Activated T-cell treated with anti-CD3 and anti-CD28 coated beads for 4 hours (primary cell): ENCODE results near the gene C11orf86.
A peak's percentile ranks its signal among the peaks of the same experiment; 100 is the strongest.
"Not testable (repeated sequence)": the region's sequence is repeated elsewhere in the genome, so short reads cannot be mapped to it uniquely, and the experiment has no call there.

Experiments used
- DNase-seq: peaks from one replicate; pipeline ENCODE4 v3.0.0-alpha.2; 2020

C11orf86 gene

GRCh38 chr11:66992041-66992440, 16.9 kb downstream of the C11orf86 start:
- DNase-seq: no peak

GRCh38 chr11:66996609-66997273, 21.6 kb downstream of the C11orf86 start:
- DNase-seq: no peak

GRCh38 chr11:66999555-66999954, 24.5 kb downstream of the C11orf86 start:
- no peak for DNase-seq

- DNase-seq: no peak
These were observed 26.2 kb downstream of the C11orf86 start for GRCh38 chr11:67001332-67001731.

GRCh38 chr11:67002297-67002913, 27.3 kb downstream of the C11orf86 start:
- no peak for DNase-seq

- no peak for DNase-seq
These were observed 27.9 kb downstream of the C11orf86 start for GRCh38 chr11:67002921-67003411.

- not testable (repeated sequence) for DNase-seq
These were observed 30.1 kb downstream of the C11orf86 start for GRCh38 chr11:67005200-67005599.

- no peak for DNase-seq
These were observed 31.2 kb downstream of the C11orf86 start for GRCh38 chr11:67006029-67006884.

GRCh38 chr11:67007126-67007525, 32.0 kb downstream of the C11orf86 start:
- DNase-seq: no peak

- no peak for DNase-seq
These were observed 35.3 kb downstream of the C11orf86 start for GRCh38 chr11:67010296-67010905.

- no peak for DNase-seq
These were observed 38.5 kb downstream of the C11orf86 start for GRCh38 chr11:67013511-67014045.

- DNase-seq: no peak
These were observed 39.2 kb downstream of the C11orf86 start for GRCh38 chr11:67014343-67014742.

- no peak for DNase-seq
These were observed 39.9 kb downstream of the C11orf86 start for GRCh38 chr11:67015048-67015447.

- DNase-seq: no peak
These were observed 41.4 kb downstream of the C11orf86 start for GRCh38 chr11:67016550-67016949.

GRCh38 chr11:67020949-67021348, 45.8 kb downstream of the C11orf86 start:
- no peak for DNase-seq

GRCh38 chr11:67022341-67022933, 47.3 kb downstream of the C11orf86 start:
- DNase-seq: no peak

GRCh38 chr11:67022961-67023956, 48.2 kb downstream of the C11orf86 start, which contains the start of gene SYT12:
Gene SYT12, plus strand, starts transcription at chr11:67023134. Its CDS starts 7,011 bp downstream, at chr11:67030145.
- DNase-seq: no peak

GRCh38 chr11:67023957-67024353, 48.9 kb downstream of the C11orf86 start:
- DNase-seq: no peak

- peak; percentile 46 for DNase-seq
These were observed 49.3 kb downstream of the C11orf86 start for GRCh38 chr11:67024410-67024809.

- no peak for DNase-seq
These were observed 49.9 kb downstream of the C11orf86 start for GRCh38 chr11:67024966-67025365.

GRCh38 chr11:67025750-67026149, 50.6 kb downstream of the C11orf86 start:
- DNase-seq: no peak
